Esophagus squamous epithelium (tissue), 5 donors: ENCODE measurements around the gene FCGBP. TPM values are rescaled to one million over a fixed set of nuclear protein-coding genes. Genes with fewer than 3 reads are reported as not detected.
"Not testable (repeated sequence)": the region's sequence is repeated elsewhere in the genome, so short reads cannot be mapped to it uniquely, and the experiment has no call there.

Source experiments
- DNase-seq: peaks from one replicate; lab custom pipeline; 2025; lab: John Stamatoyannopoulos, UW
- H3K27ac ChIP-seq, 4 donors: fragments of 200-600 bp; sonication (generic); one replicate each; pipeline ENCODE4 v1.5.1; 2016 to 2019; ENCODE audit warnings: mild to moderate bottlenecking in 1 of 4
- H3K27me3 ChIP-seq, 4 donors: fragments of 200-600 bp; sonication (generic); 1 replicate in 3 of 4; 2 replicates in 1 of 4; pipeline versions ENCODE4 v1.5.1 to v1.6.0; 2017 to 2021; ENCODE audit warnings: antibody characterized with exemption in 1 of 4
- H3K36me3 ChIP-seq, 3 donors: fragments of 200-600 bp; sonication (generic); one replicate each; pipeline ENCODE4 v1.5.1; 2016 to 2019
- H3K4me1 ChIP-seq, 3 donors: fragments of 200-600 bp; sonication (generic); one replicate each; pipeline ENCODE4 v1.5.1; 2017 to 2019
- H3K4me3 ChIP-seq, 4 donors: fragments of 200-600 bp; sonication (generic); 1 replicate in 3 of 4; 2 replicates in 1 of 4; pipeline ENCODE4 v1.5.1; 2016 to 2019; ENCODE audit warnings: mild to moderate bottlenecking in 2 of 4, moderate library complexity in 1 of 4
- H3K9me3 ChIP-seq, 3 donors: fragments of 200-600 bp; sonication (generic); one replicate each; pipeline ENCODE4 v1.5.1; 2016 to 2019
- CTCF ChIP-seq, 6 experiments: fragments of 450-650 bp in 4 of 6; fragments of 200-600 bp in 2 of 6; sonication (generic) in 2 of 6; IDR thresholded peaks; one replicate each; pipeline ENCODE4 v1.5.1; 2016 to 2019; ENCODE audit warnings: antibody characterized with exemption in 6 of 6, mild to moderate bottlenecking in 4 of 6, moderate library complexity in 4 of 6
- POLR2A ChIP-seq, 4 donors: fragments of 450-650 bp; IDR thresholded peaks; one replicate each; pipeline ENCODE4 v1.6.1; 2017; ENCODE audit warnings: antibody characterized with exemption in 4 of 4, mild to moderate bottlenecking in 4 of 4, moderate library complexity in 3 of 4
- WGBS, 2 donors: methylation state at CpG; one replicate each; pipeline ENCODE4 v1.1.5; 2018; 5-methylcytosine and 5-hydroxymethylcytosine counted together
- intact Hi-C: fragments of 100-400 bp; cut with DNase I; formaldehyde crosslinking; loops from one replicate; pipeline ENCODE4 v1.15.0; 2022
- total RNA-seq, 4 donors: library from RNA; depleted of rRNA; stranded (reverse); fragments of >200 nt; gene quantifications; one replicate each; pipeline ENCODE4 v1.1.0, GENCODE V29; 2016
- donor health status: DM: yes; HTN: yes; CAD: no.

Gene FCGBP
- total RNA-seq, 4 donors from 2014 or later, result 5.7 to 79.9 (median 41.0) TPM

GRCh38 chr19:39890755-39891551 is 43.5 kb downstream of the FCGBP start:
- intact Hi-C loops, result no loop called here
- WGBS, 2 donors, result 82 to 85% methylated on average over 14 to 15 of the region's 17 CpGs
- Histone ChIP-seq H3K36me3 (no peaks in the 10 kb centered on the region), H3K9me3 (no peaks in the 10 kb centered on the region), H3K27ac (no peak overlapping the region), H3K27me3 (peaks cover 0 to 22% (median 0%) of the 10 kb centered on the region in 4 donors), H3K4me3 (no peak overlapping the region), H3K4me1 (no peaks in the 10 kb centered on the region)
- no peak for DNase-seq
- TF ChIP-seq POLR2A (IDR thresholded peaks at IDR 0.05), result no peak
- TF ChIP-seq CTCF (IDR thresholded peaks at IDR 0.05), result no peak

GRCh38 chr19:39889872-39890754 is 44.3 kb downstream of the FCGBP start:
- intact Hi-C loops, H3K4me3 ChIP-seq, H3K9me3 ChIP-seq, H3K36me3 ChIP-seq, DNase-seq, H3K27ac ChIP-seq, H3K4me1 ChIP-seq: not testable (repeated sequence)
- peaks cover 0 to 22% (median 0%) of the 10 kb centered on the region in 4 donors for H3K27me3 ChIP-seq
- 67 to 72% methylated on average over 11 to 15 of the region's 20 CpGs for WGBS, 2 donors

DNA sequence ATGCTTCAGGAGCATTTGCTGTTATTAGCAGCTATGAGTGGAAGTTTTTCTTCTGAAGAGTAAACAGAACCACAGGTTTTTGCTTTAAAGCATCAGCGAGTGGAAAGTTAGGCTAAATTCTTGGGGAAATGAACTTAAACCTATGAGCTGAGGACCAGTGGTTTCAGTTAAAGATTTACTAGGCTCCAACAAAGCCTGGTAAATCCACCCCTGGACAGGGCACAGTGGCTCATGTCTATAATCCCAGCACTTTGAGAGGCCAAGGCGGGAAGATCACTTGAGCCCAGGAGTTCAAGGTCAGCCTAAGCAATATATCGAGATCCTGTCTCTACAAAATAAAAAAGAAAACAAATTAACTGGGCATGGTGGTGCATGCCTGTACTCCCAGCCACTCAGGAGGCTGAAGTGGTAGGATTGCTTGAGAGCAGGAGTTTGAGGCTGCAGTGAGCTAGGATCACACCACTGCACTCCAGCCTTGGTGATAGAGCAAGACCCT is 46.9 kb downstream of the FCGBP start:
- H3K4me3 ChIP-seq, DNase-seq, H3K4me1 ChIP-seq, intact Hi-C loops, H3K36me3 ChIP-seq, H3K27ac ChIP-seq, H3K9me3 ChIP-seq: not testable (repeated sequence)
- peaks cover 0 to 18% (median 0%) of the 10 kb centered on the region in 4 donors for H3K27me3 ChIP-seq
- 67% methylated on average over 2 of the region's 3 CpGs; no CpG with 5 or more reads in 1 of the 2 donors for WGBS, 2 donors

DNA sequence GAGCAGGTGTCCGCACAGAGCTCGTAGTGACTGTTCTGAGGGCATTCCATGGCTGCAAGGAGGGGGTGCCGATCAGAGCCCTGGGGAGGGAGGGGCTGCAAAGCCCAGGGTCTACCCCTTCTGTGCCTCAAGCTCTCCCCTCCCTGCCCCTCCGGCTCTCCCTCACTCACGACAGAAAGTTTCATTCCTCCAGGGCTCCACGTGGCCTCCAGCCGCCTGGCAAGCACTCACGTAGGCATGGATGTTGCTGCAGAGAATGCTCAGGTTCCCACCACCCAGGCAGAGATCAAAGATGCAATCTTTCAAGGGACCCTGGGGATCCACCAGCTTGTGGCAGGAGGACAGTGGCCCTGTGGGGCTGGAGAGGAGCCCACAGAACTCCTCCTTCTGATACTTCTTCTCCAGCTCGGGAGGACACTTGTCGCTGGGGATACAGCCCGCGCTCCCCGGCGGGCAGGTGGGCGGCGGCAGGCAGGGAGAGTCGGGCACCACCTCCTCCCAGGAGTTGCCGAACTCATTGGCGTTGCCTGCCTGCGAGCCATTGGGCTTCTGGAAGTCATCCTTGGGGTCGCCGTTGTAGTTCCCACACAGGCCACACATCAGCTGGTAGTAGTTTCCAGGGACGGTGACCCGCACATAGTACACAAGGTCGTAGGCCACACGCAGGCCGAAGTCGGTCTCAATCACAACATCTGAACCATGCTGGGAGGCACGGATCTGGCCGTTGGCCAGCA is 48.4 kb downstream of the FCGBP start:
- H3K4me3 ChIP-seq, H3K27ac ChIP-seq, H3K36me3 ChIP-seq, intact Hi-C loops, H3K27me3 ChIP-seq, H3K9me3 ChIP-seq, DNase-seq, H3K4me1 ChIP-seq: not testable (repeated sequence)
- no CpG with 5 or more reads among the region's 30 CpGs for WGBS, 2 donors

- intact Hi-C loops, H3K4me1 ChIP-seq, H3K4me3 ChIP-seq, H3K9me3 ChIP-seq, DNase-seq, H3K36me3 ChIP-seq, H3K27me3 ChIP-seq, H3K27ac ChIP-seq: not testable (repeated sequence)
- 71 to 72% methylated on average over 4 of the region's 9 CpGs for WGBS, 2 donors
Observed at GRCh38 chr19:39884721-39885120, 49.7 kb downstream of the FCGBP start.

Other genes with a start within 250 kb of the FCGBP start
- not detected for gene LGALS14, start 230.2 kb downstream of the FCGBP start, total RNA-seq
- not detected for gene CLC, start 196.6 kb downstream of the FCGBP start, total RNA-seq
- gene LEUTX, start 155.8 kb downstream of the FCGBP start, total RNA-seq, result not detected
- gene DYRK1B, start 100.5 kb downstream of the FCGBP start, total RNA-seq, result 10 to 100 TPM in 1 of 4 donors, 1 to 10 TPM in 3; 3.9 to 12.6 (median 6.3) TPM
- 100 to 1,000 TPM; 184 to 226 (median 193) TPM for gene FBL, start 88.3 kb downstream of the FCGBP start, total RNA-seq
- gene PSMC4, start 36.5 kb upstream of the FCGBP start, total RNA-seq, result 100 to 1,000 TPM in 1 of 4 donors, 10 to 100 TPM in 3; 80.1 to 112 (median 94.8) TPM
- gene ZNF546, start 62.4 kb upstream of the FCGBP start, total RNA-seq, result 1 to 10 TPM in 1 of 4 donors, under 1 TPM in 3; 0.53 to 2.5 (median 0.80) TPM
- 10 to 100 TPM in 1 of 4 donors, 1 to 10 TPM in 3; 3.5 to 14.9 (median 5.6) TPM for gene ZNF780B, start 121.6 kb upstream of the FCGBP start, total RNA-seq
- gene ZNF780A, start 156.3 kb upstream of the FCGBP start, total RNA-seq, result 10 to 100 TPM; 12.3 to 15.6 (median 13.0) TPM